Measurements from ENCODE around the gene SEL1L. TPM values are rescaled to one million over a fixed set of nuclear protein-coding genes. Genes with fewer than 3 reads are reported as not detected.
"Not testable (repeated sequence)": the region's sequence is repeated elsewhere in the genome, so short reads cannot be mapped to it uniquely, and the experiment has no call there.

Gene SEL1L
- total RNA-seq, 3 donors from 2014 or later: 53.7 to 84.3 (median 65.9) TPM

DNA sequence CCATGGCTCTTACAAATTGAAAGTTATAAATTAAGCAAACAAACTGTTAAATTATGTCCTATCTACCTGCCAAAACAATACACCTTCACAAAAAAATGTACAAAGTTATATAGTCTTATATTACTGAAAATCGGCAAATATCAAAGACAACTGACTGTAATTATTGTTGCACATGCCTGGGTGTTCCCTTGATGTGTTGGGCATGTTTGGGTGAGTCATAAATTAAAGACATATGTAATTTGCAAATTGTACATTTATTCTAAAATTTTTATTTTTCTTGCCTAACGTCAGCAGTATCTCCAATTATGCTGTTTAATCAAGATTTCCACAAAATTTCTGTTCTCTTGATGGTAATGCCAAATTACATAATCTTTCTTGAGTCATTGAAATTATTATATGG is 22.0 kb upstream of the SEL1L start:
- no peak for DNase-seq (ENCODE audit: low spot score in 2 of 2)
- TF ChIP-seq, protein P1, sequence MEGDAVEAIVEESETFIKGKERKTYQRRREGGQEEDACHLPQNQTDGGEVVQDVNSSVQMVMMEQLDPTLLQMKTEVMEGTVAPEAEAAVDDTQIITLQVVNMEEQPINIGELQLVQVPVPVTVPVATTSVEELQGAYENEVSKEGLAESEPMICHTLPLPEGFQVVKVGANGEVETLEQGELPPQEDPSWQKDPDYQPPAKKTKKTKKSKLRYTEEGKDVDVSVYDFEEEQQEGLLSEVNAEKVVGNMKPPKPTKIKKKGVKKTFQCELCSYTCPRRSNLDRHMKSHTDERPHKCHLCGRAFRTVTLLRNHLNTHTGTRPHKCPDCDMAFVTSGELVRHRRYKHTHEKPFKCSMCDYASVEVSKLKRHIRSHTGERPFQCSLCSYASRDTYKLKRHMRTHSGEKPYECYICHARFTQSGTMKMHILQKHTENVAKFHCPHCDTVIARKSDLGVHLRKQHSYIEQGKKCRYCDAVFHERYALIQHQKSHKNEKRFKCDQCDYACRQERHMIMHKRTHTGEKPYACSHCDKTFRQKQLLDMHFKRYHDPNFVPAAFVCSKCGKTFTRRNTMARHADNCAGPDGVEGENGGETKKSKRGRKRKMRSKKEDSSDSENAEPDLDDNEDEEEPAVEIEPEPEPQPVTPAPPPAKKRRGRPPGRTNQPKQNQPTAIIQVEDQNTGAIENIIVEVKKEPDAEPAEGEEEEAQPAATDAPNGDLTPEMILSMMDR (IDR thresholded peaks at IDR 0.05): no peak
- H3K4me1 ChIP-seq: no peaks in the 10 kb centered on the region

DNA sequence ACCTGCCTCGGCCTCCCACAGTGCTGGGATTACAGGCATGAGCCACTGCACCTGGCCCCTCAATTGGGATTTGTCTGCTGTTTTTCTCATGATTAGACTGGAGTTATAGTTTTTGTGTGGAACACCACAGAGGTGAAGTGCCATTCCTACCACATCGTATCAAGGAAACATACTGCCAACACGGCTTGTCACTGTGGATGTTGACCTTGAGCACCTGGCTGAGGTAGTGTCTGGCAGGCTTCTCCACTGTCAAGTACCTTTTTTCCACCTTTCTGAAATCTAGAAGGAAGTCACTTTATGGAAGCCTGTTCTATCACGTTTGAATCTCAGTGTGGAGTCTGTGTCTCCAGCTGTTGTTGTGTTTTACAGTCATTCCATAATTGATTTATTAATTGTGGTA is 21.4 kb upstream of the SEL1L start:
- no peaks in the 10 kb centered on the region for H3K9me3 ChIP-seq
- no peaks in the 10 kb centered on the region for H3K36me3 ChIP-seq
- no peaks in the 10 kb centered on the region for H3K4me1 ChIP-seq
- H3K4me3 ChIP-seq: no peak overlapping the region
- no peaks in the 10 kb centered on the region for H3K27me3 ChIP-seq
- intact Hi-C loops (cut with DNase I; ENCODE audit: low total_unique reads): no loop called here
- DNase-seq (ENCODE audit: low spot score in 2 of 2): no peak
- TF ChIP-seq, protein P1 (IDR thresholded peaks at IDR 0.05): no peak
- TF ChIP-seq POLR2AphosphoS5 (IDR thresholded peaks at IDR 0.05): no peak
- no peak for TF ChIP-seq POLR2A (IDR thresholded peaks at IDR 0.05)
- no peak overlapping the region for H3K27ac ChIP-seq

More for the DNA sequence above, 22.0 kb upstream of the SEL1L start:
- no peak overlapping the region for H3K27ac ChIP-seq
- H3K36me3 ChIP-seq: no peaks in the 10 kb centered on the region
- no peak overlapping the region for H3K4me3 ChIP-seq
- no peaks in the 10 kb centered on the region for H3K27me3 ChIP-seq
- intact Hi-C loops (cut with DNase I; ENCODE audit: low total_unique reads): no loop called here
- no peaks in the 10 kb centered on the region for H3K9me3 ChIP-seq

DNA sequence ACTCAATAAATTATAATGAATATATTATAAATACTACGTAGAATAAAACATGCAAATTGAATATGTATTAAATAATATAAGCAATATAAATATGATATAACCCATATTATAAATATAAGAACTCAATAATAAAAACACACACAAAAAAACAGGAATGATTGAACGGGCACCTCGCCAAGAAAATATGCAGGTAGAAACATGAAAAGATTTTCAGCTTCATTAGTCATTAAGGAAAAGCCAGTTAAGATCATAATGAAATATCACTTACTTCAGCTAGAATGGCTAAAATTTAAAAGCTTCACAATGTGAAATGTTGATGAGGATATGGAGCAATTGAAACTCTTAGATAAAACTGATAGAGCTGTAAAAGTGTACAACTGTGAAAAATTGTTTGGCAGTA is 17.8 kb upstream of the SEL1L start:
- no peaks in the 10 kb centered on the region for H3K36me3 ChIP-seq
- no peak overlapping the region for H3K27ac ChIP-seq
- H3K27me3 ChIP-seq: no peaks in the 10 kb centered on the region
- DNase-seq (ENCODE audit: low spot score in 2 of 2): no peak
- no peak overlapping the region for H3K4me3 ChIP-seq
- intact Hi-C loops (cut with DNase I; ENCODE audit: low total_unique reads): no loop called here
- TF ChIP-seq, protein P1 (IDR thresholded peaks at IDR 0.05): no peak
- TF ChIP-seq POLR2AphosphoS5 (IDR thresholded peaks at IDR 0.05): no peak
- no peak for TF ChIP-seq POLR2A (IDR thresholded peaks at IDR 0.05)
- H3K9me3 ChIP-seq: no peaks in the 10 kb centered on the region
- H3K4me1 ChIP-seq: no peaks in the 10 kb centered on the region

DNA sequence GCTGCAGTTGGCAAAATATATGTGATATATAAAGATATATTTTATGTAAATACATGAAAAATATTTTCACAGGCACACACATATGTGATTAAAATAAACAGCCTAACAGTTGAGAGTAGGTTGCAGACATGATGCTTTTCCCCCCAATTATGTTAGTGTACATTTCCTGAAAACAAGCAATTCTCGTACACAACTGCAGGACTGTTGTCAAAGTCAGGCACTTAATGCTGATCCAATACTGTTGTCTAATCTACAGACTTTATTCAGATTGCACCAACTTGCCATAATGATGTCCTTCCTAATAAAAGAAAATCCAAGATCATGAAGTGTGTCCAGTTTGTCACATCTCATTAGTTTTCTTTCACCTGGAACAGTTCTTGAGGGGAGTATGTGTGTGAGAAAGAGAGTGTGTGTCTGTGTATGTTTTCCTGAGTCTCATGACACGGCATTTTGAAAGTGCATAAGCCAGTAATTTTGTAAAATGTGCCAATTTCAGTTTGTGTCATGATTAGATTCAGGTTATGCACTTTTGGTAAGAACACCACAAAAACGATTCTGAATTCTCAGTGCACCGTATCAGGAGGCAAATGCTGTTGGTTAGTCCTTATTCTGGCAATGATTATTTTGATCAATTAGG is 16.5 kb upstream of the SEL1L start:
- intact Hi-C loops (cut with DNase I; ENCODE audit: low total_unique reads): no loop called here
- TF ChIP-seq POLR2A (IDR thresholded peaks at IDR 0.05) (no peak), POLR2AphosphoS5 (IDR thresholded peaks at IDR 0.05) (no peak)
- TF ChIP-seq, protein P1 (IDR thresholded peaks at IDR 0.05): no peak
- H3K27me3 ChIP-seq: no peaks in the 10 kb centered on the region
- no peaks in the 10 kb centered on the region for H3K4me1 ChIP-seq
- H3K9me3 ChIP-seq: no peaks in the 10 kb centered on the region
- no peak for DNase-seq (ENCODE audit: low spot score in 2 of 2)
- H3K36me3 ChIP-seq: no peaks in the 10 kb centered on the region
- no peak overlapping the region for H3K27ac ChIP-seq
- H3K4me3 ChIP-seq: no peak overlapping the region

DNA sequence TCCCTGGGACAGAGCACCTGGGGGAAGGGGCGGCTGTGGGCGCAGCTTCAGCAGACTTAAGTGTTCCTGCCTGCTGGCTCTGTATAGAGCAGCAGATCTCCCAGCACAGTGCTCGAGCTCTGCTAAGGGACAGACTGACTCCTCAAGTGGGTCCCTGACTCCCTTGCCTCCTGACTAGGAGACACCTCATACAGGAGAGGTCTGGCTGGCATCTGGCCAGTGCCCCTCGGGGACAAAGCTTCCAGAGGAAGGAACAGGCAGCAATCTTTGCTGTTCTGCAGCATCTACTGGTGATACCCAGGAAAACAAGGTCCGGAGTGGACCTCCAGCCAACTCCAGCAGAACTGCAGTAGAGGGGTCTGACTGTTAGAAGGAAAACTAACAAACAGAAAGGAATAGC is 7.6 kb upstream of the SEL1L start:
- intact Hi-C loops (cut with DNase I; ENCODE audit: low total_unique reads); H3K27me3 ChIP-seq; H3K9me3 ChIP-seq; H3K36me3 ChIP-seq; H3K27ac ChIP-seq; DNase-seq (ENCODE audit: low spot score in 2 of 2); H3K4me3 ChIP-seq; H3K4me1 ChIP-seq: not testable (repeated sequence)

DNA sequence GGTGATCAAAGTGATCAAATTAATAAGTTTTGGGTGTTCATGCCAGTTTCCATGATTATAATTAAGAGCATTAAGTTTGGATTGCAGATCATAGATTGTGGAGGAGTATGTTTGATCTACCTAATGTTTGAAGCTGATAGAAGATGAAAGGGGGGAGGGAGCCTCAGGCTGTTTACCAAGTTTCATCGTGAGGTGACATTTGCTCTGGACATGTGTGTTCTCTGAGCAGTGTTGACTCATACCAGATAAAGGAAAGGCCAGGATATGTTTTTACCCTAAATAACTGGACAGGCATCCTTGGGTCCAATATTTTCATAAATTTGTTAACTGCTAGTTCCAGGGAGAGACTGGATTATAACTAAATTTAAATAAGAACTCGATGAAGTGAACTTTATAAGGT is 3.5 kb upstream of the SEL1L start:
- no peak for DNase-seq (ENCODE audit: low spot score in 2 of 2)
- H3K27ac ChIP-seq: no peak overlapping the region
- no peaks in the 10 kb centered on the region for H3K27me3 ChIP-seq
- H3K4me3 ChIP-seq: no peak overlapping the region
- H3K36me3 ChIP-seq: no peaks in the 10 kb centered on the region
- H3K9me3 ChIP-seq: no peaks in the 10 kb centered on the region
- TF ChIP-seq POLR2AphosphoS5 (IDR thresholded peaks at IDR 0.05) (no peak), POLR2A (IDR thresholded peaks at IDR 0.05) (no peak)
- TF ChIP-seq, protein P1 (IDR thresholded peaks at IDR 0.05): no peak
- peaks cover 0 to 7% of the 10 kb centered on the region in 2 donors for H3K4me1 ChIP-seq
- intact Hi-C loops (cut with DNase I; ENCODE audit: low total_unique reads): no loop called here
